ENCODE results near the gene ACP6. TPM values are rescaled to one million over a fixed set of nuclear protein-coding genes. Genes with fewer than 3 reads are reported as not detected.

ACP6 gene
- total and polyA plus RNA-seq, 10 of the 15 experiments (the other 5 are each of a cell fraction or from before 2014, with no cell fraction given) = 3.1 to 19.7 (median 9.4) TPM

- no peaks in the 10 kb centered on the region; a peak in 1 of 4 replicates for H3K27me3 ChIP-seq (replicated peaks in 1 of 2; ENCODE audit: control insufficient read depth in 2 of 2, insufficient read depth in 2 of 2, low read length in 1 of 2)
- H3K4me1 ChIP-seq (ENCODE audit: control insufficient read depth, insufficient read depth, low read length) = no peaks in the 10 kb centered on the region
- DNase-seq (ENCODE audit: low read depth, low spot score) = no peak
- no peaks in the 10 kb centered on the region for H3K9me3 ChIP-seq (replicated peaks; ENCODE audit: control insufficient read depth, insufficient read depth, low read length)
- ATAC-seq = peak; percentile 90
- ChIA-PET POLR2A (no interaction called here), SMC1A (ENCODE audit: uncharacterized antibody, unreplicated experiment) (interaction anchor here (1.0 kb wide), 1 partner anchor 192 kb away, joined by 3 read pairs; no protein-coding TSS in a partner anchor), RAD21 (ENCODE audit: unreplicated experiment) (interaction anchor here (0.5 to 1.0 kb wide), 2 partner anchors 92 to 193 kb away, joined by 3 read pairs; no protein-coding TSS in a partner anchor), CTCF (no interaction called here)
- 54% methylated on average over 10 of the region's 10 CpGs for WGBS (ENCODE audit: insufficient coverage, insufficient replicate concordance, low lambda C conversion rate, missing lambda C conversion rate)
- intact Hi-C loops (cut with micrococcal nuclease; ENCODE audit: unreplicated experiment) = loop anchor here (10.0 kb wide), 1 partner anchor 206 kb away; no protein-coding TSS in a partner anchor
- H3K27ac ChIP-seq (ENCODE audit: control insufficient read depth, insufficient read depth) = no peak overlapping the region
- no peak overlapping the region for H3K4me2 ChIP-seq (ENCODE audit: control insufficient read depth, insufficient read depth)
- in situ Hi-C loops (cut with MboI) = no loop called here
- FAIRE-seq = peak; percentile 69
- H2AFZ ChIP-seq (ENCODE audit: control insufficient read depth, low read depth, low read length) = no peak overlapping the region
- H4K20me1 ChIP-seq (ENCODE audit: control insufficient read depth, insufficient read depth) = no peaks in the 10 kb centered on the region
- H3K79me2 ChIP-seq (ENCODE audit: control insufficient read depth, insufficient read depth, low read length) = no peaks in the 10 kb centered on the region
- H3K36me3 ChIP-seq (ENCODE audit: control insufficient read depth in 2 of 2, insufficient read depth in 2 of 2, low read length in 1 of 2) = no peaks in the 10 kb centered on the region
- H3K9ac ChIP-seq (ENCODE audit: control insufficient read depth, insufficient read depth, low read length) = no peak overlapping the region
- H3K4me3 ChIP-seq = no peak overlapping the region
- BruUV-seq (replicated peaks) = no TSS peak
- TF ChIP-seq CREB1 (IDR thresholded peaks at IDR 0.05; ENCODE audit: low read depth) = no peak
- no peak for TF ChIP-seq POLR2AphosphoS2 (IDR thresholded peaks at IDR 0.05; ENCODE audit: low read depth, low read length)
- no peak for TF ChIP-seq NR2C1 (IDR thresholded peaks at IDR 0.05)
- TF ChIP-seq YY1 (IDR thresholded peaks at IDR 0.05; ENCODE audit: low read depth, low read length) = peak; percentile 42; the same call in 1 of the 2 replicates
- no peak for TF ChIP-seq ZSCAN29 (IDR thresholded peaks at IDR 0.05)
- TF ChIP-seq MLLT1 (IDR thresholded peaks at IDR 0.05) = no peak
- no peak for TF ChIP-seq RUNX3 (IDR thresholded peaks at IDR 0.05; ENCODE audit: low read length)
- TF ChIP-seq MYC (IDR thresholded peaks at IDR 0.05; ENCODE audit: insufficient read depth, insufficient read length, insufficient replicate concordance, low read length, severe bottlenecking) = no peak
- no peak for TF ChIP-seq MTA2 (IDR thresholded peaks at IDR 0.05; ENCODE audit: low read depth)
- peak; percentile 78 to 88 (median 81) for TF ChIP-seq CTCF (IDR thresholded peaks at IDR 0.05 in 2 of 3, conservative IDR thresholded peaks at IDR 0.05 in 1 of 3; ENCODE audit: control insufficient read depth in 2 of 3, extremely low read depth in 1 of 3, insufficient read depth in 1 of 3, low read depth in 3 of 3, low read length in 3 of 3)
- no peak for TF ChIP-seq EP300 (IDR thresholded peaks at IDR 0.05; ENCODE audit: borderline replicate concordance in 1 of 2, control insufficient read depth in 1 of 2, low read depth in 2 of 2, low read length in 2 of 2)
- TF ChIP-seq CBX3 (IDR thresholded peaks at IDR 0.05; ENCODE audit: borderline replicate concordance, low read depth) = no peak
- TF ChIP-seq HCFC1 (IDR thresholded peaks at IDR 0.05; ENCODE audit: low read length) = no peak
- TF ChIP-seq RELA (IDR thresholded peaks at IDR 0.05; ENCODE audit: borderline replicate concordance, partially characterized antibody) = no peak
- no peak for TF ChIP-seq ATF7 (IDR thresholded peaks at IDR 0.05; ENCODE audit: low read depth)
- no peak for TF ChIP-seq CEBPB (IDR thresholded peaks at IDR 0.05; ENCODE audit: borderline replicate concordance in 1 of 2, low read depth in 2 of 2, low read length in 2 of 2)
- TF ChIP-seq CBX5 (IDR thresholded peaks at IDR 0.05; ENCODE audit: low read depth) = no peak
- TF ChIP-seq ZZZ3 (IDR thresholded peaks at IDR 0.05; ENCODE audit: control insufficient read depth, insufficient read length, low read depth) = no peak
- no peak for TF ChIP-seq EZH2 (IDR thresholded peaks at IDR 0.05; ENCODE audit: borderline replicate concordance, control insufficient read depth, low read depth, low read length)
- TF ChIP-seq JUND (IDR thresholded peaks at IDR 0.05; ENCODE audit: low read depth, low read length) = no peak
- no peak for TF ChIP-seq TAF1 (IDR thresholded peaks at IDR 0.05; ENCODE audit: borderline replicate concordance, low read depth, low read length)
These were observed 30.0 kb upstream of the ACP6 start for GRCh38 chr1:147700042-147701006.
